Head of caudate nucleus (tissue), 42 donors: ENCODE measurements around the gene TSNAX.
A peak's percentile ranks its signal among the peaks of the same experiment; 100 is the strongest.
"Not testable (repeated sequence)": the region's sequence is repeated elsewhere in the genome, so short reads cannot be mapped to it uniquely, and the experiment has no call there.

Source experiments
- DNase-seq, 42 donors: peaks; one replicate each; pipeline versions ENCODE4 v3.0.0 to v3.0.0-alpha.2; 2020 to 2021; ENCODE audit warnings: mixed read lengths in 7 of 42
- intact Hi-C: fragments of 100-400 bp; cut with DNase I; formaldehyde crosslinking; loops from one replicate; pipeline ENCODE4 v1.15.0; 2022

Gene TSNAX

DNA sequence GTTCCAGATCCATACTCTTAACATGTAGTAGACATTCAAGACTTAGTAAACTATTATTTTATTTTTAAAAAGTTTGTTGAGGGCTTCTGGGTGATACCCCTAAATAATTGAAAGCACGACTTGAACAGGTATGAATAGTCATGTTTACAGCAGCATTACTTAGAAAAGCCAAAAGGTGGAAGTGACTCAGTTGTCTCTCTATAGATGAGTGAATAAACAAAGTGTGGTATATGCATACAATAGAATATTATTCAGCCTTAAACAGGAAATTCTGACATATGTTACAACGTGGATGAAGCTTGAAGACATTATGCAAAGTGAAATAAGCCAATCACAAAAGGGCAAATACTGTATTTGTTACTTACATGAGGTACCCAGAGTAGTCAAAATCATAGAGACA is 26.5 kb downstream of the TSNAX start:
- intact Hi-C loops: no loop called here
- no peak for DNase-seq

DNA sequence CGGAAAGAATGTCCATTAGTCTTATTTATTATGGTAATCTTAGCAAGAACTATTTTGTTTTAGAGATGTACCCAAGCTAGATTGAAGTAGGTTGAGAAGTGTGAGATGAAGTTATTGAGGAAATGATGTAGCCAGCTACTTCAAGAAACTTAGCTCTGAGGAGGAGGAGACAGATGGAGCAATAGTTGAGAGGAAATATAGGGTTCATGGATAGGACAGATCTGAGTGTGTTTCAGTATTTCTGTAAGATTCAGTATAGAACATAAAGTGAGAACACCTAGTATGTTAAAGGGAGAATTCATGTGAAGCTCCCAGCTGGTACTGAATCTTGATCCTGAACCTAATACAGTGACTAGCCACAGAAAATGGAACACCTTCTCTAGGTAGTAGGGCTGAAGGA is 28.9 kb downstream of the TSNAX start:
- DNase-seq: no peak
- intact Hi-C loops: no loop called here

- DNase-seq: no peak
Observed at GRCh38 chr1:231557898-231558707, 29.6 kb downstream of the TSNAX start.

GRCh38 chr1:231558708-231559185 is 30.3 kb downstream of the TSNAX start:
- intact Hi-C loops: no loop called here
- no peak for DNase-seq

More at GRCh38 chr1:231557898-231558707, 29.6 kb downstream of the TSNAX start:
- intact Hi-C loops: no loop called here

- no peak for DNase-seq
- intact Hi-C loops: no loop called here
Observed at GRCh38 chr1:231561647-231562383, 33.3 kb downstream of the TSNAX start.

DNA sequence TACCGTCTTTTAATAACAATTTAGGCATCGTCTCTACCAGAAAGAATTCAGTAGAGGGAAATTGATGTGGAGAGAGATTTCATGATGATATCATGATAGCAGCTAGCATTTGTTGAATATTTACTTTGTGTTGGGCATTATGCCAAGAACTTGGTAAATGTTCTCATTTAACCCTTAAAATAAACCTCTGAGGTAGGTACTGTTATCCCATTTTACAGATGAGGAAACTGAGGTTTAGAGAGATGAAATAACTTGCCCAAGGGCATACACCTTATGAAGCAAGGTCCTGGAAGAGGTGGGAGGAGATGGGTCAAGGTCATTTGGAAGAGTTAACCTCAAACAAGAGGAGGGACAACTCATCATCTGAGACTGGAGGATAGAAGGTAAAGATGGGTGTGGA is 34.8 kb downstream of the TSNAX start:
- no peak for DNase-seq
- intact Hi-C loops: no loop called here

- intact Hi-C loops: no loop called here
- DNase-seq: no peak
Observed at GRCh38 chr1:231564373-231564772, 35.9 kb downstream of the TSNAX start.

- intact Hi-C loops: no loop called here
- DNase-seq: no peak
Observed at GRCh38 chr1:231566496-231566895, 38.0 kb downstream of the TSNAX start.

GRCh38 chr1:231570262-231570661 is 41.8 kb downstream of the TSNAX start:
- intact Hi-C loops, DNase-seq: not testable (repeated sequence)

DNA sequence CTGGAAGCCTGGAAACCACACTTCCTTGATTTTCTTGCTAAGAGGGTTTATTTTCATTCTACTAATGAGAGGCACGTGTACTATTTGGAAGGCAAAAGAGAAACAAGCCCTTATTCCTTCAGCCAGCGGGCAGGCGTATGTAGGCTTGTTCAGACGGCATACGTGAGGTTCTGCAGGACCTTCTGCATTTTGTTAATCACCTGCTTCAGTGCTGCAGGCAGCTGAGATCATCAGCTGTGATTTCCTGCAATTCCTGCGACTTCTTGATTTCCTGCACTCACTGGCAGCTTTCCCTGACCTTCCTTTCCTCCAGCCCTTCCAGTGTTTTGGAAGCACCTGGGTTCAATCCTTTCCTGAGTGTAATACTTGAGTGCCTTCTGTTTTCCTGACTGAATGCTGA is 43.4 kb downstream of the TSNAX start:
- intact Hi-C loops: no loop called here

GRCh38 chr1:231575472-231575871 is 47.0 kb downstream of the TSNAX start:
- intact Hi-C loops: no loop called here
- DNase-seq: no peak

More for the DNA sequence above, 43.4 kb downstream of the TSNAX start:
- DNase-seq: no peak

DNA sequence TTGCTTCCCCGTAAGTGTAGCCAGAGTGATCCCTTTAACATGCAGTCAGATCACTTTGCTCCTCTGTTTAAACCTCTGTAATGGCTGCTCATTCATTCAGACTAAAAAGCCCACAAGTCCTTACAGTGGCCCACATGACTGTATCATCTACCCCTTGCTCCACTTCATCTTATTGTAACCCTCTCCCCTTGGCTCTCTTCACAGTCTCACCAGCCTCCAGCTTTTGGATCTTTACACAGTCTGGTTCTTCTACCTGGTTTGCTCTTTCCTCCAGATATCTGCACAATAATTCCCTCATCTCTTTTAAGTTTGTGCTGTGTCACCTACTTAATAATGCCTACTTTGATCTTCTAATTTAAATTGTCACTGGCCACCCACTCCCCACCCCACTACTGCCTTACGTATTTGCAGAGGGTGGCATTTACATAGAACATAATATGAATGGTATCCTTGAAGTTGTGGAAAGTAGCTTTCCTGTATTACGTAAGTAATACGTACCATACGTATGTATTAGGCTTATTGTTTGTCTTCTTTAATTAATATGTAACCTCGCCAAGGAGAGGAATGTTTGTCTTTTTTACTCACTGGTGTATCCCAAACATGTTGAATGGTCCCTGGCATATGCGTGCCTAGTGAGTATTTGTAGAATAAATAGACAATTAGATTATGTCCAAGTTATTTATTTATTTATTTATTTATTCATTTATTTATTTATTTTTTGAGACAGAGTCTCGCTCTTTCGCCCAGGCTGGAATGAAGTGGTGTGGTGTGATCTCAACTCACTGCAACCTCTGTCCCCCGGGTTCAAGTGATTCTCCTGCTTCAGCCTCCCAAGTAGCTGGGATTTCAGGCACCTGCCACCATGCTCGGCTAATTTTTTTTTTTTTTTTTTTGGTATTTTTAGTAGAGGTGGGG is 48.6 kb downstream of the TSNAX start:
- intact Hi-C loops: no loop called here
- peak in 9 of 42 donors; percentile 13 to 66 (median 41) for DNase-seq

GRCh38 chr1:231580874-231581273 is 52.4 kb downstream of the TSNAX start:
- DNase-seq: no peak
- intact Hi-C loops: no loop called here

- intact Hi-C loops: no loop called here
- no peak for DNase-seq
Observed at GRCh38 chr1:231581859-231582258, 53.4 kb downstream of the TSNAX start.

- DNase-seq: no peak
- intact Hi-C loops: no loop called here
Observed at GRCh38 chr1:231583376-231583775, 54.9 kb downstream of the TSNAX start.

- intact Hi-C loops: no loop called here
- peak in 3 of 42 donors; percentile 17 to 49 (median 44) for DNase-seq
Observed at GRCh38 chr1:231584117-231584516, 55.6 kb downstream of the TSNAX start.

GRCh38 chr1:231584921-231585320 is 56.5 kb downstream of the TSNAX start:
- no peak for DNase-seq
- intact Hi-C loops: no loop called here

DNA sequence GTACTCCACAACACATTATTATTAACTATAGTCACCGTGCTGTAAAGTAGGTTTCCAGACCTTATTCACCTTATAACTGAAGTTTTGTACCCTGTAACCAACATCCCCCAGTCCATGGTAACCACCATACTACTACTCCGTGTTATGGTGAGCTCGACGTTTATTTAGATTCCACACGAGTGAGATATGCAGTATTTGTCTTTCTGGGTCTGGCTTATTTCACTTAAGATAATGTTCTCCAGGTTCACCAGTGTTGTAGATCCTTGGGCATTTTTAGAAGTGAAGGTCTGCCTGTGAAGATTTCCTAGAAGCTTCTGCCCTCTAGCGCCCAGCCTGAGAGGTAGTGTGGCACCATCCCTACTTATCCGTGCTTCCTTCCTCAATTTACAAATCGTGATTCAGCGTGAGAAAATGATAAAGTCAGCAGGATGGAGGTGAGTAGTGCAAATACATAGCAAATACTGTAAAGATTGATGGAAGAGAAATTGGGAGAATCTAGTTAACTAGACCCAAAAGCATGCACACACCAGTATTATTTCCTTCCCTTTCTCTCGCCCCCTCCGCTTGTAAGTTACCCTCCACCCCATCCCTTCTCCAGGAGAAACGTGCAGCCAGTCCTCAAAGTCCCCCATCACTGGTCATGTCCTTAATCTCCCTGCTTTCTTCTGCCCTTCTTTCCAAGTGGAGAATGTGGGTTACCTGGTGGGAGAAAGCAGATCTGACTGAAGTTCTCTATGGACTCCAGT is 62.2 kb downstream of the TSNAX start:
- peak; percentile 19 to 82 (median 64) for DNase-seq
- intact Hi-C loops: loop anchor here (5.0 kb wide), 1 partner anchor 233 kb away; no protein-coding TSS in a partner anchor
